NB4 (cell line): Measurements from ENCODE around the gene CSPG5.

Experiments
- POLR2A ChIP-seq: IDR thresholded peaks from 2 replicates; pipeline ENCODE4 v1.6.1; 2011; ENCODE audit warnings: mild to moderate bottlenecking; ENCODE audit not compliant: insufficient read length; ENCODE audit errors: extremely low read depth
- TF ChIP-seq, protein P1 (sequence below): IDR thresholded peaks from 2 replicates; pipeline ENCODE4 v1.6.1; 2011; ENCODE audit warnings: low read depth, low read length
- TF ChIP-seq, protein P2 (sequence below): IDR thresholded peaks from one replicate; pipeline ENCODE4 v1.5.1; 2012; ENCODE audit warnings: low read depth, low read length

DNA sequence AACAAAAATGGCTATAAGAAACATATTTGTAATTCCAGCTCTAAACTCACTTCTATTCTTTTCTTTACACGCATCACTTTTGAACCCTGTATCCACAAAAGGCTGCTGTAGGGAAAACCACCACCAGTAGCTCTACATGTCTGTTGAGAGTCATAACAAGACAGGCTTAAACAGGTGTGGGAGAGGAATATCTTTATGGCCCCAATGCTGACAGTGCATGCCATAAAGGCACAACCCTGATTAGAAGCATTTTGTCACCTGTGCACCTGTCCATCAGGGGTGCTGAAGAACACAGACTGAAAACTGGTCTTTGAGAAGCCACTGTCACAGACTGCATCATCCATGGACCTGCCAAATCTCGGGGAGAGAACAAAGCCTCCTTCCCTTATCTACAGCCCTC is 11.6 kb upstream of the CSPG5 start:
- no peak for TF ChIP-seq POLR2A
- TF ChIP-seq, protein P1, sequence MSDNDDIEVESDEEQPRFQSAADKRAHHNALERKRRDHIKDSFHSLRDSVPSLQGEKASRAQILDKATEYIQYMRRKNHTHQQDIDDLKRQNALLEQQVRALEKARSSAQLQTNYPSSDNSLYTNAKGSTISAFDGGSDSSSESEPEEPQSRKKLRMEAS, result no peak
- TF ChIP-seq, protein P2, sequence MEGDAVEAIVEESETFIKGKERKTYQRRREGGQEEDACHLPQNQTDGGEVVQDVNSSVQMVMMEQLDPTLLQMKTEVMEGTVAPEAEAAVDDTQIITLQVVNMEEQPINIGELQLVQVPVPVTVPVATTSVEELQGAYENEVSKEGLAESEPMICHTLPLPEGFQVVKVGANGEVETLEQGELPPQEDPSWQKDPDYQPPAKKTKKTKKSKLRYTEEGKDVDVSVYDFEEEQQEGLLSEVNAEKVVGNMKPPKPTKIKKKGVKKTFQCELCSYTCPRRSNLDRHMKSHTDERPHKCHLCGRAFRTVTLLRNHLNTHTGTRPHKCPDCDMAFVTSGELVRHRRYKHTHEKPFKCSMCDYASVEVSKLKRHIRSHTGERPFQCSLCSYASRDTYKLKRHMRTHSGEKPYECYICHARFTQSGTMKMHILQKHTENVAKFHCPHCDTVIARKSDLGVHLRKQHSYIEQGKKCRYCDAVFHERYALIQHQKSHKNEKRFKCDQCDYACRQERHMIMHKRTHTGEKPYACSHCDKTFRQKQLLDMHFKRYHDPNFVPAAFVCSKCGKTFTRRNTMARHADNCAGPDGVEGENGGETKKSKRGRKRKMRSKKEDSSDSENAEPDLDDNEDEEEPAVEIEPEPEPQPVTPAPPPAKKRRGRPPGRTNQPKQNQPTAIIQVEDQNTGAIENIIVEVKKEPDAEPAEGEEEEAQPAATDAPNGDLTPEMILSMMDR, result no peak
